Stimulated activated CD4-positive, alpha-beta T cell treated with anti-CD3 and anti-CD28 coated beads, Interleukin-4, amount 100 ng/mL, for 4 hours (primary cell): ENCODE measurements around the gene NEURL1B.
A peak's percentile ranks its signal among the peaks of the same experiment; 100 is the strongest.
"Not testable (repeated sequence)": the region's sequence is repeated elsewhere in the genome, so short reads cannot be mapped to it uniquely, and the experiment has no call there.

Experiments
- DNase-seq, 2 experiments: peaks; one replicate each; pipeline ENCODE4 v3.0.0-alpha.2; 2020

NEURL1B gene

GRCh38 chr5:172640822-172641358 lies at the start of gene NEURL1B:
TSS of gene NEURL1B (plus strand) at chr5:172641263. CDS start at chr5:172641407, 144 bp downstream.
- DNase-seq: peak; percentile 27 to 46

DNA sequence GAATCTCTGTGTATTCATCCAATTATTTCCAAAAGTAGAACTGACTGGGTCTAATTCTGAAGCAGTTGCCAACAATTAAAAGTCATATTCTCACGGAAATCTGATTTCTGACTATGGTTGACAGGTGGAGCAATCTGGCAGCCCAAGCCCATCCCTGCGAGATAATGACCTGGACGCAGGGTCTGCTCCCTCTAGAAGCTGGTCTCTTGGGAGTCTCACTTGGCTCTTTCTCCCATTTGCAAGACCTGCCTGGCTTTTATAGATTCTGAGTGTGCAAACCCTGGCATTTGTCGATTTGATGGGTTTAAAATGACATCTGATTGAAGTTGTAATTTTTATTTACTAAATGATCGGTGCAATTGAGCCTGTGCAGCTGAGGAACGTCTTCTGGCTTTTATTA lies 49.4 kb upstream of the NEURL1B start:
- DNase-seq: no peak

- DNase-seq: no peak
These were observed 48.2 kb upstream of the NEURL1B start for GRCh38 chr5:172592881-172593280.

- no peak for DNase-seq
These were observed 47.8 kb upstream of the NEURL1B start for GRCh38 chr5:172593306-172593705.

DNA sequence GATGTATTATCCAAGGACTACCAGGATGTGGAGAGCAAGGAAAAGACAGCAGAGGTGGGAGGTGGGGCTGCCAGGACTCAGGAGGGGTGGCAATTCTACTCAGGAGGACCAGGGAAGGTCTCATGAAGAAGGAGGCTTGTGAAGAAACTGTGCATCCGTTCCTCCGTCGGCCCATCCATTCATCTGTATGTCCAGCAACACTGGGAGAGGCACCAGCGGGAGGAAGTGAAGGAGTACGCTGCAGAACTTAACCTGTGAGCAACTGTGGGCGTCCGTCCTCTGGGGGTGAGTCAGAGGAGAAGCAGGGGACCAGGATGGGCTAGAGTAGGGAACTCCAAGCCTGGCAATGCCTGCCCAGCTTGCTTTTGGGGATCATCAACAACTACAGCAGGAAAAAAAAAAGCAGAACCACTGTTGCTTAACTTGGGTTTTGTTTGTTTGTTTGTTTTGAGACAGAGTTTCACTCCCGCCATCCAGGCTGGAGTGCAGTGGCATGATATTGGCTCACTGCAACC lies 47.3 kb upstream of the NEURL1B start:
- no peak for DNase-seq

DNA sequence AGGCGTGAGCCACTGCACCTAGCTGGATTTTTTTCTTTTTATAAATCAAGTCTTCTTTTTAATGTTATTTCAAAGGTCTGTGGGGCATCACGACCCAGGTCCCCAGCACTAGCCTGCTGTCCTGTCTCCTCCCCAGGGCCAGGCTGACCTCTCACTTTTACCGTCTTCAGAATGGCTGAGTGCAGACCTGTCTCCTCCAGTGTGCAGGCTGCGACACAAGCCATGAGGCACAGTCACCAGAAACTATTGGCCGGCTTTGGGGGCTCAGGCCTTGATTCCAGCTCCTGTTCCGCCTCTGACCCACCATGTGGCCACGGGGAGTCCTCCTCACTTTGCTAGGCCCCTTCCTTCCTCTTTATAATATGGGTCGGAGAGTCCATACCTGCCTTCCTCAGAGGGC lies 46.6 kb upstream of the NEURL1B start:
- DNase-seq: no peak

- no peak for DNase-seq
These were observed 46.1 kb upstream of the NEURL1B start for GRCh38 chr5:172594867-172595466.

DNA sequence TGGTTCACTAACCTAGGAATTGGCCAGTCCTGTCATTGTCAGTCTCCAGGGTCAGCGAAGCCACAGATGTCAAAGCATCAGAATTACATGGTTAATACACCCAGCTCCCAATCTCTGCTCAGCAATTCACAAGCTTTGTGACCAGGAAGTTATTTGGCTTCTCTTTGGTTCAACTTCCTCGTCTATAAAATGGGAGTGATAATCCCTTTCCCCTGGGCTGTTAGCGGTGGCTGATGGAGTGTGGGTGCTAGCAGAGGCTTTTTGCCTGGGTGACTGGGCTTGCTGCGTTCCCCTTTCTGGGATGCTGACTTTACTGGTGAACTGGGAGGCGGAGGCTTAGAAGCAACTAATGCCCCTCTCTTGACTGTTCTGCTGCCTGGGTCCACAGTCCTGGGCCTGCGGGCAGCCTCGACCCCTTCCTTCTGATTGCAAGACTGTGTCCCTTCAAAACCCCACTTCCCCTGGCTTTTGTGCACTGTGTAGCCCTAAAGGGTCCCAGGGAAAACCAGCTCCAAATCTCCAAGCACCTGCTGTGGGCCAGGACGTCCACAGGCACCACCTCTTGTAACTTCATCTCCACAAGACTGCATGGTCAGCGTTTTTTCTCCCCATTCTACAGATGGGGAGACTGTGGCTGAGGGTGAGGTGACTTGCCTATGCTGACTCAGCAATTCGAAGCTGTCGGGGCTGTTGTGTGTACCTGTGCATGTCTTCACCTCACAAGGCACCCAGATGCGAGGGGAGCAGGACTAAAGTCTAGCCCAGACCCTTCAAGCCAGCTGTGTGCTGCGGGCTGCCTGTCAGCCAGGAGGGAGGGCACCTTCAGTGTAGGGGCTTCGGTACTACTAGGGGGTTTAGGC lies 45.2 kb upstream of the NEURL1B start:
- DNase-seq: no peak

GRCh38 chr5:172596638-172597231 lies 44.3 kb upstream of the NEURL1B start:
- DNase-seq: no peak

- DNase-seq: no peak
These were observed 43.3 kb upstream of the NEURL1B start for GRCh38 chr5:172597755-172598155.

GRCh38 chr5:172598251-172599203 lies 42.5 kb upstream of the NEURL1B start:
- no peak for DNase-seq

DNA sequence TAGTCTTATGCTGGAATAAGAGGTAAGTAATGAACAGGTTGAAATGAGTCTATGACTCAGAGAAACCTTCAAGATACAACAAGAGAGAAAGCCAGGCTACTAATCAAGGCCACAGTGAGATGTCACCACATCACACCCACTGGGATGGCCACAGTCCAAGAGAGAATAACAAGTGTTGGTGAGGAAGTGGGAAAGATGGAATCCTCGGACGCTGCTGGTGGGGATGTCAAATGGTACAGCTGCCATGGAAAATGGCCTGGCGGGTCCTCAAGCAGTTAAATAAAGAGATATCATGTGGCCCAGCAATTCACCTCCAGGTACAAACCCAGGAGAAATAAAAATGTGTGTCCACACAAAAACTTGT lies 41.9 kb upstream of the NEURL1B start:
- no peak for DNase-seq

GRCh38 chr5:172600571-172600970 lies 40.5 kb upstream of the NEURL1B start:
- no peak for DNase-seq

GRCh38 chr5:172601576-172601975 lies 39.5 kb upstream of the NEURL1B start:
- DNase-seq: not testable (repeated sequence)

DNA sequence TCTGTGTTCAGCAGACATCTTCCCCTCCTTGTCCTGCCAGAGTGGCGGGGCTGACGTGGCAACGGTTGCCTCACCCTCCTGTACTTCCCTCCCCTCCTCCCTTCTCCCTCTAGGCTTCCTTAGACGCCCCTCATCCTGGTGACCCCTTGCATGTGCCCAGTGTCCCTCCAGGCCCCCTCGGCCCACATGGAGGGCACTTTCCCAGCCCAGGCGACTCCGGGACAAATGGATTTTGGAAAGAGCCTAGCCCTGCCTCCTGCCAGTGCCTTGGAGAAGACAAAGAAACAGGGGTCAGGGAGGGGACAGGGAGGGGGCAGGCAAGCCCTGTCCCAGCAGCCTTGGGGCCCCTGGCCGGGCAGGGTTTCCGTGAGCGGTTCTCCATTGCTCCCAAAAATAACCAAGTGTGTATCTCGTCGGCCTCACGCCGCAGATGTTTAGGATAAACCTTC lies 38.3 kb upstream of the NEURL1B start:
- DNase-seq: no peak

DNA sequence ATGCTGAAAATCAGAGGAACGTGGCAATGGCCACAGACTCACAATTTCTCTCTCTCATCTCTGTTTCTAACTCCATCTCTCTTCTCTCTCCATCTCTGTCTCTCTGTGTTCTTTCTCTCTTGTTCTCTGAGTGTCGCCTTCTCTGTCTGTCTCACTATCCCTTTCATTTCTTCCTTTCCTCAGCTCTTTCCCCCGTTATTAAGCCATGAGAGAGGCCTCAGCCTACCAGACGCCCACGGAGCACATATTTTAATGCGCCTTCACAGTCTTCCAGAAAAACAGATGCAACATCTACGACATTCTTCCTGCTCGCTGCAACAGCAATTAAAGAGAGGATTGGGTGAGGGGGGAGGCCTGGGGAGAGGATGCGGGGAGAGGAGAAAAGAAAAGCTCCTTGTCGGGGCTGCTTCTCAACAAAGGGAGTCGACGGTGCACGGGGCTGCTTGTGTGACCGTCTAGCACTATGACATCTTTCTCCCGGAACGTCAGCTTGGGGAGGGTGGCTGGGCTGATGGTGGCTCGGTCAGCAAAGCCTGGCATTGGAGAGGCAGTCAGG lies 37.7 kb upstream of the NEURL1B start:
- no peak for DNase-seq

GRCh38 chr5:172605466-172605865 lies 35.6 kb upstream of the NEURL1B start:
- DNase-seq: no peak

DNA sequence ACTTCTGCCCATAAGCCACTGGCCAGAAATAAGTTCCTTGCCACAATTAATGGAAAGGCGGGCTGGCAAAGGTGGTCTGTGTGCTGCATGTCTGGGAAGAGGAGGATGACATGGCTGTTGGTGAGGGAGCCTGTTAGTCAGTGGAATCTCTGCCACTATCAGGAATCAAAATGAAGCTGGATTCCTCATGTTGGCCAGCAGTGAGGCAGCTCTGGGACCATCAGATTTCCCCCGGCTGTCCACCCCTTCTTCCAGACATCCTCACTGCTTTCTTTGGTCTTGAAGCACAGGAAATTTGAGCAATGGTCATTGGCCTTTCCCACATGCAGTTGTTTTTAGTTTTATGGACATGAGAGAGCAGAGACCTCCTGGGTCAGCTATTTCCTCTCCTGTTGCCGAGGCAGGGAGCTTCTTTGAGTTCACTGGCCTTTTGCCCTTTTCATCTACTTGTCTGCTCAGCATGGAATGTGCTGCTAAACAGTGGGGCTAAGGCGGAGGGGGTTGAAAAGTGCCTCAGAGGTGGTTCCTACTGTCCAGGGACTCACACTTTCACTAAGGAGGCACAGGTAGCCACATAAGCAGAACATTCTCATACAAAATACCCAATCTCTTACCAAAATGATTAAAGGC lies 34.8 kb upstream of the NEURL1B start:
- no peak for DNase-seq

GRCh38 chr5:172607213-172607793 lies 33.8 kb upstream of the NEURL1B start:
- DNase-seq: no peak

GRCh38 chr5:172608773-172609172 lies 32.3 kb upstream of the NEURL1B start:
- no peak for DNase-seq

DNA sequence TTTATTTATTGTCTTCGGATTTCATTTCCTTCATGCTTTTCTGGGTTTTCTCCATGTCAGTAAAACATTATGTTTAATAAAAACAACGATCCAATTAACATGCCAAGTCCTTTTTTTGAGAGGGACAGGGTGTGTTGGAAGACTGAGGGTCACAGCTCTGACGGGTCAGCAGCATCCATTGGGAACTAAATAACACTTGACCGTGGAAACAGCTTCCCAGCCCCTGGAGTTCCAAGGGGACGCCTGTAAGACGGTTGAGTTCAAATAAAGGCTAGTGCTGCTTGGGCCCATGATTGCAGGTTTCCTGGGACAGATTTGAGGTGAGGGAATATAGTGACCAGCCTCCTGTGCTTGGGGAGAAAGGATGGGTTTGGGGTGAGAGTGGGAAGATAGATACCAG lies 30.4 kb upstream of the NEURL1B start:
- no peak for DNase-seq
